HCT116 (cell line): ENCODE results near the gene OR51V1. TPM values are rescaled to one million over a fixed set of nuclear protein-coding genes. Genes with fewer than 3 reads are reported as not detected.

Source experiments
- ATAC-seq: fragments of 200-7000 bp; cut with Tn5 transposase; 2 replicates; pipeline ENCODE4 v1.9.1; 2020; ENCODE audit warnings: mild to moderate bottlenecking, moderate library complexity
- BruUV-seq: library from RNA; stranded (reverse); fragments of 400-500 nt; replicated peaks from 2 replicates; lab custom pipeline; 2021; lab: Mats Ljungman, UMichigan
- CTCF ChIA-PET: fragments of 300-600 bp; sonication (Branson Sonifier 250); formaldehyde crosslinking; loops from one replicate; lab custom pipeline; 2021; ENCODE audit warnings: antibody characterized with exemption; lab: Charles Lee
- POLR2A ChIA-PET: fragments of 300-600, 350-600 bp; sonication (Branson Sonifier 250); formaldehyde crosslinking; loops from one replicate; lab custom pipeline; 2021; ENCODE audit warnings: antibody characterized with exemption; lab: Charles Lee
- RAD21 ChIA-PET, 2 experiments: fragments of 300-600 bp; sonication (Branson Sonifier 250); formaldehyde crosslinking; loops; one replicate each; lab custom pipeline; 2023; ENCODE audit warnings: low total read pairs in 2 of 2; ENCODE audit not compliant: uncharacterized antibody in 2 of 2, unreplicated experiment in 2 of 2, low non-redundant PET in 1 of 2; lab: Charles Lee
- DNase-seq: peaks from one replicate; pipeline ENCODE4 v3.0.0-alpha.2; 2010; ENCODE audit warnings: low read depth, low spot score
- H2AFZ ChIP-seq: fragments of 200-600 bp; shearing (Covaris generic), sonication (generic); 2 replicates; pipeline ENCODE4 v1.6.1; 2017; ENCODE audit warnings: low read depth, mixed run types, mixed read lengths, antibody characterized with exemption, low read length; ENCODE audit not compliant: poor library complexity, severe bottlenecking
- H3K27ac ChIP-seq: 2 replicates; pipeline ENCODE4 v1.5.1; 2012; ENCODE audit warnings: low read depth, low read length
- H3K27me3 ChIP-seq: fragments of 200-600 bp; sonication (generic); 2 replicates; pipeline ENCODE4 v1.6.1; 2016; ENCODE audit warnings: mixed run types, low read length, mixed read lengths; ENCODE audit not compliant: insufficient read depth
- H3K36me3 ChIP-seq, 2 experiments: fragments of 200-500 bp in 1 of 2; fragments of 200-600 bp in 1 of 2; sonication (Bioruptor generic) in 1 of 2; sonication (generic) in 1 of 2; 2 replicates each; pipeline versions ENCODE4 v1.5.1 to v1.6.1; 2014 to 2016; ENCODE audit warnings: low read length in 2 of 2, inconsistent platforms in 1 of 2, mixed read lengths in 1 of 2, mixed run types in 1 of 2; ENCODE audit not compliant: insufficient read depth in 2 of 2, control insufficient read depth in 1 of 2
- H3K4me1 ChIP-seq, 2 experiments: fragments of 200-600 bp in 1 of 2; sonication (generic) in 1 of 2; 2 replicates each; pipeline versions ENCODE4 v1.5.1 to v1.6.1; 2012 to 2017; ENCODE audit warnings: low read length in 2 of 2, inconsistent platforms in 1 of 2, mild to moderate bottlenecking in 1 of 2, mixed read lengths in 1 of 2, mixed run types in 1 of 2, moderate library complexity in 1 of 2; ENCODE audit not compliant: insufficient read depth in 2 of 2, control insufficient read depth in 1 of 2
- H3K4me2 ChIP-seq: fragments of 200-600 bp; sonication (generic); 2 replicates; pipeline ENCODE4 v1.6.1; 2017; ENCODE audit warnings: mixed run types, low read length, mixed read lengths
- H3K4me3 ChIP-seq, 2 experiments: fragments of 200-600 bp in 1 of 2; sonication (generic) in 1 of 2; replicated peaks in 1 of 2; 2 replicates each; pipeline ENCODE4 v1.5.1; 2011 to 2016; ENCODE audit warnings: low read length in 2 of 2, control low read depth in 1 of 2, low read depth in 1 of 2, mild to moderate bottlenecking in 1 of 2, mixed read lengths in 1 of 2, mixed run types in 1 of 2
- H3K79me2 ChIP-seq: fragments of 200-600 bp; sonication (generic); 2 replicates; pipeline ENCODE4 v1.6.1; 2017; ENCODE audit warnings: mild to moderate bottlenecking, mixed run types, low read length, moderate library complexity, mixed read lengths; ENCODE audit not compliant: insufficient read depth
- H3K9ac ChIP-seq: fragments of 200-600 bp; sonication (generic); 2 replicates; pipeline ENCODE4 v1.6.1; 2016; ENCODE audit warnings: low read length, mixed read lengths
- H3K9me2 ChIP-seq: fragments of 200-600 bp; sonication (generic), shearing (Covaris generic); 2 replicates; pipeline ENCODE4 v1.6.1; 2017; ENCODE audit warnings: mixed run types, mild to moderate bottlenecking, moderate library complexity; ENCODE audit not compliant: insufficient read depth
- H3K9me3 ChIP-seq, 2 experiments: fragments of 200-500 bp in 1 of 2; fragments of 200-600 bp in 1 of 2; sonication (Bioruptor generic) in 1 of 2; sonication (generic) in 1 of 2; 2 replicates each; pipeline ENCODE4 v1.6.1; 2014 to 2017; ENCODE audit warnings: low read length in 2 of 2, mixed read lengths in 2 of 2, inconsistent platforms in 1 of 2, low read depth in 1 of 2, mild to moderate bottlenecking in 1 of 2, mixed run types in 1 of 2, moderate library complexity in 1 of 2; ENCODE audit not compliant: control insufficient read depth in 1 of 2, insufficient read depth in 1 of 2
- H4K20me1 ChIP-seq: fragments of 200-600 bp; sonication (generic), shearing (Covaris generic); 2 replicates; pipeline ENCODE4 v1.6.1; 2017; ENCODE audit warnings: mixed run types, mild to moderate bottlenecking, moderate library complexity; ENCODE audit not compliant: insufficient read depth
- CEBPB ChIP-seq: IDR thresholded peaks from 2 replicates; pipeline ENCODE4 v1.6.1; 2012; ENCODE audit warnings: low read depth
- EGR1 ChIP-seq: IDR thresholded peaks from 2 replicates; pipeline ENCODE4 v1.6.1; 2012; ENCODE audit warnings: low read depth
- MAX ChIP-seq: IDR thresholded peaks from 2 replicates; pipeline ENCODE4 v1.6.1; 2012
- POLR2A ChIP-seq: IDR thresholded peaks from 2 replicates; pipeline ENCODE4 v1.7.0; 2011; ENCODE audit warnings: borderline replicate concordance; ENCODE audit not compliant: insufficient read depth, insufficient read length; ENCODE audit errors: extremely low read depth
- RAD21 ChIP-seq: IDR thresholded peaks from 2 replicates; pipeline ENCODE4 v1.6.1; 2012; ENCODE audit warnings: low read depth, mild to moderate bottlenecking
- REST ChIP-seq: IDR thresholded peaks from 2 replicates; pipeline ENCODE4 v1.6.1; 2012; ENCODE audit warnings: low read depth
- SIN3A ChIP-seq: IDR thresholded peaks from 2 replicates; pipeline ENCODE4 v1.6.1; 2012; ENCODE audit warnings: low read depth
- SRF ChIP-seq: IDR thresholded peaks from 2 replicates; pipeline ENCODE4 v1.6.1; 2012; ENCODE audit warnings: low read depth
- TCF7L2 ChIP-seq: IDR thresholded peaks from 2 replicates; pipeline ENCODE4 v1.7.0; 2011; ENCODE audit warnings: borderline replicate concordance, inconsistent platforms; ENCODE audit not compliant: insufficient read depth, insufficient read length; ENCODE audit errors: extremely low read depth
- ZFX ChIP-seq: fragments of 450-650 bp; IDR thresholded peaks from 2 replicates; pipeline ENCODE4 v1.6.1; 2017
- intact Hi-C: fragments of 100-400 bp; cut with micrococcal nuclease; formaldehyde crosslinking; loops from 2 replicates; pipeline ENCODE4 v1.10.0; 2022
- total RNA-seq: library from RNA; stranded (reverse); gene quantifications from one replicate; pipeline ENCODE4 v1.2.1, GENCODE V29; 2021; ENCODE audit not compliant: unreplicated experiment
- TF ChIP-seq, protein P1 (sequence below), 3 experiments: fragments of 200-600 bp in 1 of 3; sonication (generic) in 1 of 3; IDR thresholded peaks in 2 of 3; conservative IDR thresholded peaks in 1 of 3; 2 replicates each; pipeline ENCODE4 v1.5.1; 2012 to 2017; ENCODE audit warnings: low read depth in 2 of 3, low read length in 2 of 3, antibody characterized with exemption in 1 of 3, borderline replicate concordance in 1 of 3, control low read depth in 1 of 3, mild to moderate bottlenecking in 1 of 3, mixed read lengths in 1 of 3, mixed run types in 1 of 3, moderate library complexity in 1 of 3; ENCODE audit not compliant: insufficient read depth in 1 of 3

OR51V1 gene
- total RNA-seq, 1 experiment from 2014 or later, result not detected

DNA sequence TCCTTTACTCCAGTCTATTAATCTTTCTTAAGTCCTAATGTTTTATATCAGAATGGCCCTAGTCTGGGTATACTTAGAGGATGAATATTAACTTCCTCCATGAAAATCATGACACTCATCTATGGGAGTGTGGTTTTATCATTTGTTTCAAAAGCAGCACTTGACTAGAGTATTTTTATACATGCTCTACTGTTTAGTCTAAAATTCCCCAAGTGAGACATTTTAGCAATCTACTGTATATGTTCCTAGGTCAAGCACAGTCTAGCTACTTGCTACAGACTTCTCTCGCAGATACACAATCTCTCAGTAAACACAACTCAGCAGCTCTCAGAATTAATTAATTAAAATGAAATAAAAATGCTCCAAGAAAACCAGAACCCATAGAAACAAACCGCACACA, 29.3 kb upstream of the OR51V1 start:
- Histone ChIP-seq H3K36me3 (no peaks in the 10 kb centered on the region), H3K9me2 (no peaks in the 10 kb centered on the region), H3K27ac (no peak overlapping the region), H3K27me3 (peaks cover 8% of the 10 kb centered on the region), H3K4me1 (no peaks in the 10 kb centered on the region), H3K79me2 (no peaks in the 10 kb centered on the region), H4K20me1 (no peaks in the 10 kb centered on the region), H3K4me2 (no peak overlapping the region), H2AFZ (no peak overlapping the region), H3K4me3 (no peak overlapping the region), H3K9ac (no peak overlapping the region), H3K9me3 (no peaks in the 10 kb centered on the region)
- no TSS peak for BruUV-seq
- TF ChIP-seq MAX (no peak), CEBPB (no peak), TCF7L2 (no peak), SIN3A (no peak), POLR2A (no peak), ZFX (no peak), EGR1 (no peak), RAD21 (no peak), SRF (no peak), REST (no peak)
- TF ChIP-seq, protein P1, sequence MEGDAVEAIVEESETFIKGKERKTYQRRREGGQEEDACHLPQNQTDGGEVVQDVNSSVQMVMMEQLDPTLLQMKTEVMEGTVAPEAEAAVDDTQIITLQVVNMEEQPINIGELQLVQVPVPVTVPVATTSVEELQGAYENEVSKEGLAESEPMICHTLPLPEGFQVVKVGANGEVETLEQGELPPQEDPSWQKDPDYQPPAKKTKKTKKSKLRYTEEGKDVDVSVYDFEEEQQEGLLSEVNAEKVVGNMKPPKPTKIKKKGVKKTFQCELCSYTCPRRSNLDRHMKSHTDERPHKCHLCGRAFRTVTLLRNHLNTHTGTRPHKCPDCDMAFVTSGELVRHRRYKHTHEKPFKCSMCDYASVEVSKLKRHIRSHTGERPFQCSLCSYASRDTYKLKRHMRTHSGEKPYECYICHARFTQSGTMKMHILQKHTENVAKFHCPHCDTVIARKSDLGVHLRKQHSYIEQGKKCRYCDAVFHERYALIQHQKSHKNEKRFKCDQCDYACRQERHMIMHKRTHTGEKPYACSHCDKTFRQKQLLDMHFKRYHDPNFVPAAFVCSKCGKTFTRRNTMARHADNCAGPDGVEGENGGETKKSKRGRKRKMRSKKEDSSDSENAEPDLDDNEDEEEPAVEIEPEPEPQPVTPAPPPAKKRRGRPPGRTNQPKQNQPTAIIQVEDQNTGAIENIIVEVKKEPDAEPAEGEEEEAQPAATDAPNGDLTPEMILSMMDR (IDR thresholded peaks at IDR 0.05 in 2 of 3, conservative IDR thresholded peaks at IDR 0.05 in 1 of 3; ENCODE audit: borderline replicate concordance in 1 of 3, insufficient read depth in 1 of 3, low read depth in 2 of 3, low read length in 2 of 3), result no peak
- ChIA-PET CTCF (no interaction called here), POLR2A (no interaction called here), RAD21 (no interaction called here)
- no peak for DNase-seq
- intact Hi-C loops, result no loop called here
- no peak for ATAC-seq
